Tibial artery (tissue), 4 donors: ENCODE results near the gene SAPCD2.
A peak's percentile ranks its signal among the peaks of the same experiment; 100 is the strongest.

Experiments
- DNase-seq, 2 donors: peaks; one replicate each; pipeline ENCODE4 v3.0.0-alpha.2; 2019
- H3K27ac ChIP-seq, 2 donors: fragments of 200-600 bp; sonication (generic) in 1 of 2; 1 replicate in 1 of 2; 2 replicates in 1 of 2; pipeline ENCODE4 v1.5.1; 2018 to 2019; ENCODE audit warnings: mild to moderate bottlenecking in 1 of 2
- H3K27me3 ChIP-seq, 2 donors: fragments of 200-600 bp; sonication (generic) in 1 of 2; one replicate each; pipeline versions ENCODE4 v1.5.1 to v1.6.0; 2016 to 2019
- H3K36me3 ChIP-seq, 3 donors: fragments of 200-600 bp; sonication (generic) in 2 of 3; one replicate each; pipeline ENCODE4 v1.5.1; 2016 to 2019; ENCODE audit warnings: mild to moderate bottlenecking in 2 of 3
- H3K4me1 ChIP-seq, 4 donors: fragments of 200-600 bp; sonication (generic) in 2 of 4; 1 replicate in 3 of 4; 2 replicates in 1 of 4; pipeline ENCODE4 v1.5.1; 2016 to 2019
- H3K4me3 ChIP-seq, 2 donors: fragments of 200-600 bp; sonication (generic) in 1 of 2; 1 replicate in 1 of 2; 2 replicates in 1 of 2; pipeline ENCODE4 v1.5.1; 2018 to 2019; ENCODE audit warnings: mild to moderate bottlenecking in 2 of 2
- H3K9me3 ChIP-seq, 3 donors: fragments of 200-600 bp; sonication (generic) in 1 of 3; one replicate each; pipeline ENCODE4 v1.5.1; 2016 to 2019
- CTCF ChIP-seq, 2 experiments: fragments of 200-600 bp in 1 of 2; fragments of 450-650 bp in 1 of 2; IDR thresholded peaks; one replicate each; pipeline ENCODE4 v1.5.1; 2017 to 2019; ENCODE audit warnings: antibody characterized with exemption in 2 of 2, mild to moderate bottlenecking in 1 of 2, moderate library complexity in 1 of 2
- intact Hi-C: fragments of 100-400 bp; cut with DNase I; formaldehyde crosslinking; loops from one replicate; pipeline ENCODE4 v1.15.0; 2023; ENCODE audit warnings: low total_unique reads

The SAPCD2 gene

GRCh38 chr9:137050570-137050969, 19.8 kb downstream of the SAPCD2 start:
- Histone ChIP-seq H3K27ac (no peak overlapping the region), H3K27me3 (peaks cover 6 to 87% of the 10 kb centered on the region in 2 donors)

GRCh38 chr9:137049544-137050449, 20.6 kb downstream of the SAPCD2 start:
- H3K27ac ChIP-seq, result no peak overlapping the region
- peaks cover 6 to 79% of the 10 kb centered on the region in 2 donors for H3K27me3 ChIP-seq
- H3K36me3 ChIP-seq, result no peaks in the 10 kb centered on the region
- TF ChIP-seq CTCF (IDR thresholded peaks at IDR 0.05), result peak; percentile 12 to 22
- DNase-seq, result no peak
- peaks cover 0 to 52% (median 28%) of the 10 kb centered on the region in 4 donors for H3K4me1 ChIP-seq
- H3K4me3 ChIP-seq, result no peak overlapping the region
- intact Hi-C loops, result no loop called here
- H3K9me3 ChIP-seq, result no peaks in the 10 kb centered on the region

More at GRCh38 chr9:137050570-137050969, 19.8 kb downstream of the SAPCD2 start:
- TF ChIP-seq CTCF (IDR thresholded peaks at IDR 0.05), result no peak
- DNase-seq, result no peak
- intact Hi-C loops, result no loop called here
- Histone ChIP-seq H3K36me3 (no peaks in the 10 kb centered on the region), H3K9me3 (no peaks in the 10 kb centered on the region), H3K4me3 (no peak overlapping the region), H3K4me1 (peaks cover 0 to 52% (median 29%) of the 10 kb centered on the region in 4 donors)

- Histone ChIP-seq H3K4me1 (peaks cover 0 to 52% (median 31%) of the 10 kb centered on the region in 4 donors), H3K4me3 (no peak overlapping the region), H3K36me3 (no peaks in the 10 kb centered on the region), H3K9me3 (no peaks in the 10 kb centered on the region), H3K27ac (no peak overlapping the region), H3K27me3 (peaks cover 6 to 72% of the 10 kb centered on the region in 2 donors)
- no peak for TF ChIP-seq CTCF (IDR thresholded peaks at IDR 0.05)
- no peak for DNase-seq
- intact Hi-C loops, result no loop called here
Observed at GRCh38 chr9:137048655-137049543, 21.5 kb downstream of the SAPCD2 start.

- intact Hi-C loops, result no loop called here
- peak within 1 kb of the TSS in 1 of 2 donors; percentile 51 for H3K27ac ChIP-seq
- TF ChIP-seq CTCF (IDR thresholded peaks at IDR 0.05), result peak; percentile 60 to 68
- H3K27me3 ChIP-seq, result peaks cover 0 to 46% of the 10 kb centered on the region in 2 donors
- H3K4me3 ChIP-seq, result peak within 1 kb of the TSS; percentile 54 to 57
- peak; percentile 66 to 80 for DNase-seq
- peaks cover 0 to 4% (median 0%) of the 10 kb centered on the region in 3 donors for H3K36me3 ChIP-seq
- peaks cover 0 to 47% (median 21%) of the 10 kb centered on the region in 4 donors for H3K4me1 ChIP-seq
- H3K9me3 ChIP-seq, result no peaks in the 10 kb centered on the region
Observed at GRCh38 chr9:137046088-137046787, 24.1 kb downstream of the SAPCD2 start, which contains the start of gene NPDC1. Gene NPDC1, minus strand, starts transcription at chr9:137046177. Its CDS starts 188 bp downstream, at chr9:137045989.
